Renal pelvis (tissue), 4 donors: Measurements from ENCODE around the gene ALG2. TPM values are rescaled to one million over a fixed set of nuclear protein-coding genes. Genes with fewer than 3 reads are reported as not detected.
A peak's percentile ranks its signal among the peaks of the same experiment; 100 is the strongest.
"Not testable (repeated sequence)": the region's sequence is repeated elsewhere in the genome, so short reads cannot be mapped to it uniquely, and the experiment has no call there.

Experiments
- DNase-seq: peaks from one replicate; pipeline ENCODE4 v3.0.0-alpha.2; 2013
- polyA plus RNA-seq, 3 donors: library from polyadenylated mRNA; unstranded; fragments of 120-200 nt; gene quantifications; one replicate each; pipeline ENCODE4 v1.2.1, GENCODE V29; 2013; ENCODE audit not compliant: insufficient read length in 3 of 3

The ALG2 gene
- polyA plus RNA-seq, 3 donors, result 43.1 to 45.6 (median 43.8) TPM

- DNase-seq, result no peak
Observed at GRCh38 chr9:99199938-99200539, 21.7 kb downstream of the ALG2 start.

GRCh38 chr9:99197987-99198386 is 23.8 kb downstream of the ALG2 start:
- no peak for DNase-seq

- DNase-seq, result no peak
Observed at GRCh38 chr9:99197124-99197630, 24.6 kb downstream of the ALG2 start.

- not testable (repeated sequence) for DNase-seq
Observed at GRCh38 chr9:99196484-99196883, 25.3 kb downstream of the ALG2 start.

GRCh38 chr9:99193466-99193821 is 28.3 kb downstream of the ALG2 start:
- no peak for DNase-seq

GRCh38 chr9:99192786-99193465 is 28.8 kb downstream of the ALG2 start:
- DNase-seq, result no peak

- no peak for DNase-seq
Observed at GRCh38 chr9:99190597-99191283, 31.0 kb downstream of the ALG2 start.

- DNase-seq, result peak; percentile 33
Observed at GRCh38 chr9:99189887-99190596, 31.7 kb downstream of the ALG2 start.

GRCh38 chr9:99189186-99189585 is 32.6 kb downstream of the ALG2 start:
- no peak for DNase-seq

GRCh38 chr9:99187311-99187710 is 34.4 kb downstream of the ALG2 start:
- DNase-seq, result no peak

- DNase-seq, result no peak
Observed at GRCh38 chr9:99185934-99186333, 35.8 kb downstream of the ALG2 start.

GRCh38 chr9:99185348-99185632 is 36.5 kb downstream of the ALG2 start:
- DNase-seq, result no peak

- peak; percentile 91 for DNase-seq
Observed at GRCh38 chr9:99184475-99185347, 37.0 kb downstream of the ALG2 start.

GRCh38 chr9:99184110-99184474 is 37.6 kb downstream of the ALG2 start:
- DNase-seq, result no peak

GRCh38 chr9:99183616-99184015 is 38.1 kb downstream of the ALG2 start:
- no peak for DNase-seq

GRCh38 chr9:99182356-99182755 is 39.4 kb downstream of the ALG2 start:
- no peak for DNase-seq

- no peak for DNase-seq
Observed at GRCh38 chr9:99181621-99182020, 40.1 kb downstream of the ALG2 start.

- DNase-seq, result no peak
Observed at GRCh38 chr9:99181206-99181605, 40.5 kb downstream of the ALG2 start.

- no peak for DNase-seq
Observed at GRCh38 chr9:99180662-99181061, 41.1 kb downstream of the ALG2 start.

GRCh38 chr9:99180199-99180598 is 41.5 kb downstream of the ALG2 start:
- DNase-seq, result no peak
